SU-DHL-6 (cell line): Measurements from ENCODE around the gene PRICKLE1.

Source experiments
- EZH2phosphoT487 ChIP-seq: fragments of 200-600 bp; sonication (generic), shearing (Covaris generic); conservative IDR thresholded peaks from 2 replicates; pipeline ENCODE4 v1.6.1; 2018; ENCODE audit warnings: mild to moderate bottlenecking, antibody characterized with exemption, low read length, moderate library complexity, mixed read lengths
- TF ChIP-seq, protein P1 (sequence below): fragments of 200-600 bp; sonication (generic); IDR thresholded peaks from one replicate; pipeline ENCODE4 v1.5.1; 2017; ENCODE audit warnings: antibody characterized with exemption, mild to moderate bottlenecking, low read length, moderate library complexity; ENCODE audit not compliant: insufficient read depth, poor library complexity, severe bottlenecking

DNA sequence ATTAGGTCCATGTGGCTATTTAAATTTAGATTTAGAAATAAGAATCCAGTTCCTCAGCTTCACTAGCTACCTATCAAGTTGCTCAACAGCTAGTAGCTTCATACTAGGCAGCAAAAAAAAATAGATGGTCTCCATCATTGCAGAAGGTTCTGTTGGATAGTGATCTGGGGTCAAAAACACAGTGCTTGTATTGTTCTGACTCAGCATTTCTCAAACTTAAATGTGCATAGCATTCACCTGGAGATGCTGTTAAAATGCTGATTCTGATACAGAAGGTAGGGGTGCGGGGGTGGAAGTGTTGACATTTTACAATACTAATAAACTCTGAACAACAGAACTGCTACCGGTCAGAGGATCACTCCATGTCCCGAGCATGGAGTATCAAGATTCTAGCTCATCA, 51.3 kb downstream of the PRICKLE1 start:
- TF ChIP-seq, protein P1, sequence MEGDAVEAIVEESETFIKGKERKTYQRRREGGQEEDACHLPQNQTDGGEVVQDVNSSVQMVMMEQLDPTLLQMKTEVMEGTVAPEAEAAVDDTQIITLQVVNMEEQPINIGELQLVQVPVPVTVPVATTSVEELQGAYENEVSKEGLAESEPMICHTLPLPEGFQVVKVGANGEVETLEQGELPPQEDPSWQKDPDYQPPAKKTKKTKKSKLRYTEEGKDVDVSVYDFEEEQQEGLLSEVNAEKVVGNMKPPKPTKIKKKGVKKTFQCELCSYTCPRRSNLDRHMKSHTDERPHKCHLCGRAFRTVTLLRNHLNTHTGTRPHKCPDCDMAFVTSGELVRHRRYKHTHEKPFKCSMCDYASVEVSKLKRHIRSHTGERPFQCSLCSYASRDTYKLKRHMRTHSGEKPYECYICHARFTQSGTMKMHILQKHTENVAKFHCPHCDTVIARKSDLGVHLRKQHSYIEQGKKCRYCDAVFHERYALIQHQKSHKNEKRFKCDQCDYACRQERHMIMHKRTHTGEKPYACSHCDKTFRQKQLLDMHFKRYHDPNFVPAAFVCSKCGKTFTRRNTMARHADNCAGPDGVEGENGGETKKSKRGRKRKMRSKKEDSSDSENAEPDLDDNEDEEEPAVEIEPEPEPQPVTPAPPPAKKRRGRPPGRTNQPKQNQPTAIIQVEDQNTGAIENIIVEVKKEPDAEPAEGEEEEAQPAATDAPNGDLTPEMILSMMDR = no peak
- no peak for TF ChIP-seq EZH2phosphoT487
